HG02678 (cell line): ENCODE measurements around the gene CDK7.
"Not testable (repeated sequence)": the region's sequence is repeated elsewhere in the genome, so short reads cannot be mapped to it uniquely, and the experiment has no call there.

Experiments used
- ATAC-seq: cut with Tn5 transposase; IDR thresholded peaks from one replicate; pipeline ENCODE4 v1.9.1; 2021; ENCODE audit warnings: mild to moderate bottlenecking, moderate library complexity; ENCODE audit not compliant: unreplicated experiment

Gene CDK7

GRCh38 chr5:69234457-69235268, at the start of gene CDK7:
Gene CDK7, plus strand, starts transcription at chr5:69234886. Its CDS starts 90 bp downstream, at chr5:69234976.
- peak; percentile 99 for ATAC-seq

GRCh38 chr5:69187342-69187741, 47.3 kb upstream of the CDK7 start:
- ATAC-seq = no peak

GRCh38 chr5:69188811-69189161, 45.9 kb upstream of the CDK7 start:
- ATAC-seq = peak; percentile 5

GRCh38 chr5:69189162-69190086, 45.3 kb upstream of the CDK7 start, which contains the start of gene CENPH:
Gene CENPH, plus strand, starts transcription at chr5:69189583. Its CDS starts 52 bp downstream, at chr5:69189635.
- ATAC-seq = peak; percentile 96

GRCh38 chr5:69202497-69202896, 32.2 kb upstream of the CDK7 start:
- no peak for ATAC-seq

GRCh38 chr5:69206528-69207190, 28.0 kb upstream of the CDK7 start:
- ATAC-seq = no peak

- ATAC-seq = no peak
Measured at GRCh38 chr5:69209602-69210001, 25.1 kb upstream of the CDK7 start.

- no peak for ATAC-seq
Measured at GRCh38 chr5:69211200-69211599, 23.5 kb upstream of the CDK7 start.

- no peak for ATAC-seq
Measured at GRCh38 chr5:69212022-69212421, 22.7 kb upstream of the CDK7 start.

GRCh38 chr5:69213513-69214215, 21.0 kb upstream of the CDK7 start:
- ATAC-seq = no peak

- no peak for ATAC-seq
Measured at GRCh38 chr5:69217151-69217511, 17.6 kb upstream of the CDK7 start.

GRCh38 chr5:69217548-69218526, 16.8 kb upstream of the CDK7 start:
- ATAC-seq = peak; percentile 95

GRCh38 chr5:69219939-69220338, 14.7 kb upstream of the CDK7 start:
- ATAC-seq = no peak

GRCh38 chr5:69220371-69220770, 14.3 kb upstream of the CDK7 start:
- not testable (repeated sequence) for ATAC-seq

GRCh38 chr5:69220833-69221232, 13.9 kb upstream of the CDK7 start:
- ATAC-seq = not testable (repeated sequence)

GRCh38 chr5:69224520-69224919, 10.2 kb upstream of the CDK7 start:
- ATAC-seq = no peak

- no peak for ATAC-seq
Measured at GRCh38 chr5:69225860-69226259, 8.8 kb upstream of the CDK7 start.

GRCh38 chr5:69230181-69230580, 4.5 kb upstream of the CDK7 start:
- ATAC-seq = no peak

GRCh38 chr5:69231281-69231680, 3.4 kb upstream of the CDK7 start:
- ATAC-seq = no peak
